Ascending aorta (tissue), 2 donors: ENCODE results near the gene GAREM1. TPM values are rescaled to one million over a fixed set of nuclear protein-coding genes. Genes with fewer than 3 reads are reported as not detected.
"Not testable (repeated sequence)": the region's sequence is repeated elsewhere in the genome, so short reads cannot be mapped to it uniquely, and the experiment has no call there.

ENCODE experiments used
- DNase-seq, 2 donors: peaks; one replicate each; pipeline ENCODE4 v3.0.0-alpha.2; 2019; ENCODE audit warnings: low spot score in 2 of 2
- H3K27ac ChIP-seq, 2 donors: fragments of 200-600 bp; sonication (generic); one replicate each; pipeline ENCODE4 v1.5.1; 2016 to 2017; ENCODE audit warnings: mild to moderate bottlenecking in 1 of 2
- H3K27me3 ChIP-seq: fragments of 200-600 bp; sonication (generic); one replicate; pipeline ENCODE4 v1.5.1; 2017
- H3K36me3 ChIP-seq, 2 donors: fragments of 200-600 bp; sonication (generic); one replicate each; pipeline ENCODE4 v1.5.1; 2016
- H3K4me1 ChIP-seq, 2 donors: fragments of 200-600 bp; sonication (generic); one replicate each; pipeline ENCODE4 v1.5.1; 2016 to 2017; ENCODE audit warnings: mild to moderate bottlenecking in 1 of 2
- H3K4me3 ChIP-seq, 2 donors: fragments of 200-600 bp; sonication (generic); one replicate each; pipeline ENCODE4 v1.5.1; 2016 to 2017; ENCODE audit warnings: mild to moderate bottlenecking in 1 of 2
- H3K9me3 ChIP-seq, 2 donors: fragments of 200-600 bp; sonication (generic); one replicate each; pipeline ENCODE4 v1.5.1; 2016
- intact Hi-C: fragments of 100-400 bp; cut with DNase I; formaldehyde crosslinking; loops from one replicate; pipeline ENCODE4 v1.15.1; 2023
- total RNA-seq: library from RNA; depleted of rRNA; stranded (reverse); fragments of >200 nt; gene quantifications from one replicate; pipeline ENCODE4 v1.1.0, GENCODE V29; 2016
- TF ChIP-seq, protein P1 (sequence below), 3 experiments: fragments of 200-600 bp in 2 of 3; fragments of 450-650 bp in 1 of 3; sonication (generic) in 2 of 3; IDR thresholded peaks; one replicate each; pipeline ENCODE4 v1.5.1; 2016 to 2019; ENCODE audit warnings: antibody characterized with exemption in 3 of 3, mild to moderate bottlenecking in 1 of 3, moderate library complexity in 1 of 3

The GAREM1 gene
- total RNA-seq, 1 donor from 2014 or later = 8.9 TPM

DNA sequence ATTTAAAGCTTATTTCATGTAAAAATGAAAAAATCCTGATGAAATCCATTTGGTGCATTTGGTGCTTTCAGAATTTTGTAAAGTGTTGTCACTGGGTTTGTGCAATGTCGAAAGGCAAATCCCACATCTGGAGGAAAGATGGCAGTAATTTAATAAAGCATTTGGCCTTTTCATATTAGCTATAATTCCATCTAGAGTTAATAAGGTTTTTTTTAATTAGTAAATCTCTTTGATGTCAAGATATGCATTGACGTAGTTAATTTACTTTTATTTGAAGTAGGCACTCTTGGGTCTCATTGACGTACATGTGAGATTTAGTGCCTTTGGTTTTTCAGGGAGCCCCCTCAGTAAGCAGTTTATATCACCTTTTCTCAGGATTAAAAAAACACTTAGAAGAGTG lies 12.3 kb upstream of the GAREM1 start:
- TF ChIP-seq, protein P1, sequence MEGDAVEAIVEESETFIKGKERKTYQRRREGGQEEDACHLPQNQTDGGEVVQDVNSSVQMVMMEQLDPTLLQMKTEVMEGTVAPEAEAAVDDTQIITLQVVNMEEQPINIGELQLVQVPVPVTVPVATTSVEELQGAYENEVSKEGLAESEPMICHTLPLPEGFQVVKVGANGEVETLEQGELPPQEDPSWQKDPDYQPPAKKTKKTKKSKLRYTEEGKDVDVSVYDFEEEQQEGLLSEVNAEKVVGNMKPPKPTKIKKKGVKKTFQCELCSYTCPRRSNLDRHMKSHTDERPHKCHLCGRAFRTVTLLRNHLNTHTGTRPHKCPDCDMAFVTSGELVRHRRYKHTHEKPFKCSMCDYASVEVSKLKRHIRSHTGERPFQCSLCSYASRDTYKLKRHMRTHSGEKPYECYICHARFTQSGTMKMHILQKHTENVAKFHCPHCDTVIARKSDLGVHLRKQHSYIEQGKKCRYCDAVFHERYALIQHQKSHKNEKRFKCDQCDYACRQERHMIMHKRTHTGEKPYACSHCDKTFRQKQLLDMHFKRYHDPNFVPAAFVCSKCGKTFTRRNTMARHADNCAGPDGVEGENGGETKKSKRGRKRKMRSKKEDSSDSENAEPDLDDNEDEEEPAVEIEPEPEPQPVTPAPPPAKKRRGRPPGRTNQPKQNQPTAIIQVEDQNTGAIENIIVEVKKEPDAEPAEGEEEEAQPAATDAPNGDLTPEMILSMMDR (IDR thresholded peaks at IDR 0.05) = no peak
- DNase-seq = no peak
- no peaks in the 10 kb centered on the region for H3K9me3 ChIP-seq
- H3K27me3 ChIP-seq = no peaks in the 10 kb centered on the region
- H3K27ac ChIP-seq = no peak overlapping the region
- no peaks in the 10 kb centered on the region for H3K36me3 ChIP-seq
- intact Hi-C loops = no loop called here
- no peak overlapping the region for H3K4me3 ChIP-seq
- H3K4me1 ChIP-seq = no peaks in the 10 kb centered on the region

DNA sequence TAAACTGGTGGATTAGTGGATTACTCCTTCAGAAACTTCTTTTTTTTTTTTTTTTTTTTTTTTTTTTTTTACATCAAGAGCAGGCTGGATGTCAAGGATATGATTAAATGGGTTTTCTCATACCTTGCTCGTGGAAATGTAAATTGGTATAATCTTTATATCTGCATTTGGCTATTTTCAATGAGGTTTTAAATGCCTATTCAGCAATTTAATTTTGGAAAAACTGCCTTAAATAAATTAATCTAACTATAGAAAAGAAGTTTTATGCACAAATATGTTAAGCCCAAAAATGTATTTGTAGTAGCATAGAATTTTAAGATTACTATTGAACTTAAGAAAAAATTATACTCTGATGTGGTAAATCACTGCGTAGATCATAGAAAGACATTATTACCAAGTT lies 11.4 kb upstream of the GAREM1 start:
- DNase-seq = no peak
- TF ChIP-seq, protein P1 (IDR thresholded peaks at IDR 0.05) = no peak
- Histone ChIP-seq H3K4me1 (no peaks in the 10 kb centered on the region), H3K27ac (no peak overlapping the region), H3K9me3 (no peaks in the 10 kb centered on the region), H3K4me3 (no peak overlapping the region), H3K36me3 (no peaks in the 10 kb centered on the region), H3K27me3 (no peaks in the 10 kb centered on the region)
- intact Hi-C loops = no loop called here

DNA sequence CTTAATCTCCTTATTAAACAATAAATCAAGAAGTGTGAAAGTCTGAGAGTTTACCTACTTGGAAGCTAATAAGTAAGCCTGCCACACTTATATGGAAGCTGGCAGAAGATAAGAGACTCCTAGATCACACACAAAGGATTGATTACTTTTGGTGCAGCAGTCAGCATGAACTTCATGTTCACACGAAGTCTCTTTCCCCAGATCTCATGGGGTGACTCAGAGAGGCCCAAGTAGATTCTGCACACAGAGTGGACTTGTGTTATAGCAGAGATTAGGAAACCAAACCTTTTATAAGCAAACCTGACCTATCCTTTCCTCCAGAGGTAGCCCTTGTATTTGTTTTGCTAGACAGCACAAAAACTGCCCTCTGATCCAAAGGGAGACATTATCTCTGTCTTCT lies 9.9 kb upstream of the GAREM1 start:
- intact Hi-C loops = no loop called here
- no peak overlapping the region for H3K4me3 ChIP-seq
- no peaks in the 10 kb centered on the region for H3K9me3 ChIP-seq
- H3K27me3 ChIP-seq = no peaks in the 10 kb centered on the region
- no peaks in the 10 kb centered on the region for H3K36me3 ChIP-seq
- TF ChIP-seq, protein P1 (IDR thresholded peaks at IDR 0.05) = no peak
- no peak for DNase-seq
- H3K4me1 ChIP-seq = no peaks in the 10 kb centered on the region
- no peak overlapping the region for H3K27ac ChIP-seq

DNA sequence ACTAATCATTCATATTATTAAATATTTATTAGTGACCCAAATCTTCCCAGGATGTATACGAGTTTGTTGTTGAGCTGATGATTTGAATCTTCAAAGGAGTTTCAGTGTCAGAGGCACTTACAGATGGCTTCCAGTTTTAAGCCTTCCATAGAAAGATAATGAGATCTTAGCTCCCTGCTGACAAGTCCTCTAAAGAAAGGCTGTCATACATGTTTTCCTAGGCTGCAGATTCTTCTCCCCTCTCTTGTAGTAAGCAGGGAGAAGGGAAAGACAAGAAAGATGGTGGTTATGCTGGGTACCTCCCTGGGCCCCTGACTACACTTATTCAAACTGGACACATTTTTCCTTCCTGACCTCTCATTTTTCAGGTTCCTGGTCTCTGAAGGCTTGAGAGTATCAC lies 8.1 kb upstream of the GAREM1 start:
- Histone ChIP-seq H3K4me3 (no peak overlapping the region), H3K27ac (no peak overlapping the region), H3K36me3 (no peaks in the 10 kb centered on the region), H3K9me3 (no peaks in the 10 kb centered on the region), H3K4me1 (no peaks in the 10 kb centered on the region), H3K27me3 (no peaks in the 10 kb centered on the region)
- intact Hi-C loops = no loop called here
- TF ChIP-seq, protein P1 (IDR thresholded peaks at IDR 0.05) = no peak
- DNase-seq = no peak

DNA sequence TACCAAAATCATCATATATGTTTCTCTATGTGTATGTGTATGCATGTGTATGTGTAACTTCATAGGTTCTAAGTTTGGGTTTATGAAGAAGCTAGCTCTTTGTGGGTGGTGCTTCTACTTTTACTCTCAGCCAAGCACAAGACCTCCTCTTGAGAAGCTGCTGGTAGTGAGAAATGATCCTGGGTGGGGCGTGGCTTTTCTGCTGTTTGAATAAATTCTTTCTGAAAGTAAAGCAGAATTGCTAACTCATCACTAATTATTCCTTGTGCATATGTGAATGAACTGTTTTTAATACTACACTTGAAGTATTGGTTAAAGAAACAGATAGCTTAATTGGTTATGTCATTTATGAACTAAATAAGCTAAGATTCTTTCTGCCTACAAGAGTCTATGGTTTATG lies 7.6 kb upstream of the GAREM1 start:
- H3K27ac ChIP-seq = no peak overlapping the region
- H3K4me1 ChIP-seq = no peaks in the 10 kb centered on the region
- no peaks in the 10 kb centered on the region for H3K9me3 ChIP-seq
- intact Hi-C loops = no loop called here
- no peak overlapping the region for H3K4me3 ChIP-seq
- no peaks in the 10 kb centered on the region for H3K36me3 ChIP-seq
- H3K27me3 ChIP-seq = no peaks in the 10 kb centered on the region
- TF ChIP-seq, protein P1 (IDR thresholded peaks at IDR 0.05) = no peak
- no peak for DNase-seq

DNA sequence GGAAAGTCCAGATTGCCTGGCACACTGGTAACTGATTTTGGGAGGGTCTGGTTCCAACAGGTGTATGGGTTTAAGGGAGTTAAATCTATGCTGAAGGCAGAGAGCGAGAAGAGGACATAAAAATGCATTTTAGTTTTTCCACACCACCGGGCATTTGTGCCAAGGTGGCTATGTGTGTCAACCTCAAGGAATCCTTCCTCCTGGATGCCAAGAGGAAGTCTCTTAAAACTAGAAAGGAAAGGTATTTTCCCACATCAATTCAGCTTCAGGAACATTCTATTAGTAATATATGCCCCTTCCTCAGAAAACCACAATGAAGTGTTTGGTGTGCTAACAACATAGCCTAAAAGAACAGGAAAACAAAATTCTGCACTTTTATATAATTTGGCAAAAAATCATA lies 5.4 kb upstream of the GAREM1 start:
- intact Hi-C loops = no loop called here
- Histone ChIP-seq H3K4me3 (no peak overlapping the region), H3K36me3 (no peaks in the 10 kb centered on the region), H3K27ac (no peak overlapping the region), H3K27me3 (no peaks in the 10 kb centered on the region), H3K9me3 (no peaks in the 10 kb centered on the region), H3K4me1 (no peaks in the 10 kb centered on the region)
- no peak for DNase-seq
- TF ChIP-seq, protein P1 (IDR thresholded peaks at IDR 0.05) = no peak

DNA sequence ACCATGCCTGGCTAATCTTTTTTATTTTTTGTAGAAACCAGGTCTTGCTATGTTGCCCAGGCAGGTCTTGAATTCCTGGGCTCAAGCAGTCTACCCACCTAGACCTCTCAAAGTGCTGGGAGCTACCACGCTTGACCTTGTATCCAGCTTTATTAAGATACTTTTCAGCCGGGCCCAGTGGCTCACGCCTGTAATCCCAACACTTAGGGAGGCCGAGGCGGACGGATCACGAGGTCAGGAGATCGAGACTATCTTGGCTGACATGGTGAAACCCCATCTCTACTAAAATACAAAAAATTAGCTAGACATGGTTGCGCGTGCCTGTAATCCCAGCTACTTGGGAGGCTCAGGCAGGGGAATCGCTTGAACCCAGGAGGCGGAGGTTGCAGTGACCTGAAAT lies 4.4 kb upstream of the GAREM1 start:
- intact Hi-C loops, H3K36me3 ChIP-seq, DNase-seq, H3K9me3 ChIP-seq, H3K27ac ChIP-seq, H3K4me1 ChIP-seq, H3K27me3 ChIP-seq, H3K4me3 ChIP-seq: not testable (repeated sequence)
